IPS DF 6.9 (cell line): Measurements from ENCODE around the gene FGGY.
A peak's percentile ranks its signal among the peaks of the same experiment; 100 is the strongest.

Experiments
- DNase-seq: peaks from one replicate; pipeline ENCODE4 v3.0.0-alpha.2; 2013; ENCODE audit warnings: low read depth, low spot score
- H3K27ac ChIP-seq: one replicate; pipeline ENCODE4 v1.5.1; 2013; ENCODE audit warnings: low read length, control low read depth
- H3K27me3 ChIP-seq: 2 replicates; pipeline ENCODE4 v1.6.1; 2013; ENCODE audit warnings: mild to moderate bottlenecking, low read length; ENCODE audit not compliant: control insufficient read depth, insufficient read depth
- H3K36me3 ChIP-seq: 2 replicates; pipeline ENCODE4 v1.6.1; 2013; ENCODE audit warnings: low read length; ENCODE audit not compliant: control insufficient read depth, insufficient read depth
- H3K4me1 ChIP-seq: 2 replicates; pipeline ENCODE4 v1.6.1; 2013; ENCODE audit warnings: low read length; ENCODE audit not compliant: control insufficient read depth, insufficient read depth
- H3K4me3 ChIP-seq: 2 replicates; pipeline ENCODE4 v1.5.1; 2013; ENCODE audit warnings: mild to moderate bottlenecking, low read length
- H3K9me3 ChIP-seq: 2 replicates; pipeline ENCODE4 v1.6.1; 2013; ENCODE audit warnings: low read length, inconsistent platforms; ENCODE audit not compliant: control insufficient read depth, insufficient read depth
- WGBS: extraction: QIAGEN DNeasy Blood & Tissue Kit; methylation state at CpG from one replicate; pipeline ENCODE4 v1.1.7; 2013; ENCODE audit warnings: mixed read lengths, missing lambda C conversion rate; ENCODE audit not compliant: insufficient read length, insufficient coverage; 5-methylcytosine and 5-hydroxymethylcytosine counted together

The FGGY gene

GRCh38 chr1:59757197-59757747 is 460.4 kb downstream of the FGGY start:
- DNase-seq, result no peak
- H3K36me3 ChIP-seq, result no peaks in the 10 kb centered on the region
- H3K27me3 ChIP-seq, result no peaks in the 10 kb centered on the region
- H3K4me1 ChIP-seq, result no peaks in the 10 kb centered on the region
- no peak overlapping the region for H3K4me3 ChIP-seq
- no peaks in the 10 kb centered on the region for H3K9me3 ChIP-seq
- no peak overlapping the region for H3K27ac ChIP-seq
- no CpG with 5 or more reads among the region's 4 CpGs for WGBS

DNA sequence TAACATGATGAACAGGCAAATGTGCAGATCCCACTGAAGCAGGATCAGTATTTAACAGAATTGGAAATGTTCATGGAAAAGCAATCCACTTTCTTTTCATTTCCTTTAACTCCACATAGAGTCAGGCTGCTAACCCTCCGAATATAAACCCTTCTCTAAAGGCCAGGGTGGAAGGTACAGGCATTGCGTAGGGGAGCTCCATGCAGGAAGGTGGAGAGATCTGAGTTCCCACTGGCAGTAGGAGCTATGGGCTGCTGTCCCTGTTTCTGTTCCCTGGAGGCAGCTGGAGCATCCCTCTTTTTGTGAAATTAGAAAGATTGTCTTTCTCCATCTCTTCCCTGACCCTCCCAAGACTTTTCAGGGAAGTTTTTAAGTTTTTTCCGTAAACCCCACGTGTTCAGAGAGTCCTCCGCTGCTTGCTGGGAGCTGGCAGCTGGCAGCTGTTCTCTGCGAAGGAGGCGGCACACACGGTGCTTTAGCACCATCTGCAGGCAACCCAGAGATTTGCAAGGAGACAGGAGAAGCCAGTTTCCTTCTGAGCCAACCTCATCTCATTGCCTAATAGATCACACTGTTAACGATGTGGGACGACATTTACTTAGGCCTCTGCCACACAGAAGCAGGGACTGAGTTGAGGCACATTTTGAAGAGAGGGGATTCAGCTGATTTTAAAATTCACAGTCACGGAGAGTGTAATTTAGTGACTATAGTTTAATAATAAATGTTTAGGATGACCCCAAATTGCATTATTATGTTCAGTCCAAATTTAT is 462.4 kb downstream of the FGGY start:
- no CpG with 5 or more reads among the region's 11 CpGs for WGBS
- Histone ChIP-seq H3K27ac (no peak overlapping the region), H3K9me3 (no peaks in the 10 kb centered on the region), H3K27me3 (no peaks in the 10 kb centered on the region), H3K4me3 (no peak overlapping the region), H3K4me1 (no peaks in the 10 kb centered on the region), H3K36me3 (no peaks in the 10 kb centered on the region)
- peak; percentile 55 for DNase-seq

DNA sequence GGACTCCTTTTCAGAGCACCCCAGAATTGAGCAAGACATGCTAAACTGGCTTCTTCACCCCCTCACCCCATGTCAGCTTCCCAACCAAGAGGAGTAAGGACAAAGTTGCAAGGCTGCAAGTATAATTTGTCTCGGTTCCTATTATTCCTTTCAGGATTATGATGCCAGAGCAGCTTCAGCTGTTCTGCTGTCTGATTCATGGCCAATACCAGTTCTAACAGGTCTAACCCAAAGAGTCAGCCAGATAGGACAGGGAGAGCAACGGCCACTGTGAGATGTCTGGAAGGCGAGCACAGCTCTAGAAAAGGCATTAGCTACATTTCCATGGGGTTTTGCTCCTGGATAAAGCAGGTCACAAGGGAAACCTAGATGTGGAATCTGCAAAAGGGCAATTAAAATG is 464.5 kb downstream of the FGGY start:
- Histone ChIP-seq H3K9me3 (no peaks in the 10 kb centered on the region), H3K4me1 (peaks cover 2% of the 10 kb centered on the region; the same call in 1 of the 2 replicates), H3K4me3 (no peak overlapping the region), H3K36me3 (no peaks in the 10 kb centered on the region), H3K27me3 (no peaks in the 10 kb centered on the region), H3K27ac (no peak overlapping the region)
- DNase-seq, result no peak
- WGBS, result no CpG with 5 or more reads among the region's 3 CpGs

GRCh38 chr1:59763418-59763817 is 466.5 kb downstream of the FGGY start:
- Histone ChIP-seq H3K27me3 (no peaks in the 10 kb centered on the region), H3K9me3 (no peaks in the 10 kb centered on the region), H3K36me3 (no peaks in the 10 kb centered on the region), H3K27ac (no peak overlapping the region), H3K4me3 (no peak overlapping the region), H3K4me1 (peaks cover 3% of the 10 kb centered on the region; the same call in 1 of the 2 replicates)
- WGBS, result no CpG with 5 or more reads among the region's 2 CpGs
- DNase-seq, result no peak

DNA sequence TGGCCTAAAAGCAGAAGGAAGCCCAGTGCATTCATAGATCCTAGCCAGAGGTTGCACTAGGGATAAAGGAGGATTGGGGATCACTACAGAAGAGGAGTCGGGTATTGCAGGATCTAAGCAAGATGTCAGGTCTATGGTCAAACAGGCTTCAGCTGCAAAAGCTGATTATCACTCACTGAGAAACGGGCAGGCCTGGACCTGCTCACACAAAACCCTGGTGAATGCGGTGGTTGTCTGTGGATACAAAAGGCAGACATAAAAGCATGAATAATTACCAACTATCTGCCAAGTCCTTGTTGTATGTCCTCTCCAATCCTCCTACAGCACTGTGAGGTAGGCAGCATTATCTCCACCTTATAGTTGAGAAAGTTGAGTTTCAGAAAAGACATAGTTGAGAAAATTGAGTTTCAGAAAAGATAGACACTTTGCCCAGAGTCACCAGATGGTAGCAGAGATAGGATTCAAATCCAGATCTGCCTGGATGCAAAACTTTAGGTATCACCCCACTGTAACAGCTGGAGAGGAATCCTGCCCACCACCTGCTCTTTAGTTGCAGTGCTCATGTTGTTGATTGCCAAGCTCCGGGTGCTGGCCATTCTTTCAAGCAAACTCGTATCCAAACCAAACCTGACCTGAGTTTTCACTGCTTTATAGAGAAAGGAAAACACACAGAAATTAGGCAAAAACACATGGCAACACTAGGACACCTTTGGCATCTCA is 468.3 kb downstream of the FGGY start:
- no peak for DNase-seq
- Histone ChIP-seq H3K36me3 (no peaks in the 10 kb centered on the region), H3K4me1 (peaks cover 3% of the 10 kb centered on the region; the same call in 1 of the 2 replicates), H3K27me3 (no peaks in the 10 kb centered on the region), H3K27ac (no peak overlapping the region), H3K4me3 (no peak overlapping the region), H3K9me3 (no peaks in the 10 kb centered on the region)
- WGBS, result no CpG with 5 or more reads among the region's 5 CpGs

- H3K27me3 ChIP-seq, result no peaks in the 10 kb centered on the region
- WGBS, result no CpG with 5 or more reads among the region's 9 CpGs
- H3K27ac ChIP-seq, result no peak overlapping the region
- no peaks in the 10 kb centered on the region for H3K36me3 ChIP-seq
- peaks cover 3% of the 10 kb centered on the region; the same call in 1 of the 2 replicates for H3K4me1 ChIP-seq
- DNase-seq, result no peak
- H3K9me3 ChIP-seq, result no peaks in the 10 kb centered on the region
- no peak overlapping the region for H3K4me3 ChIP-seq
Observed at GRCh38 chr1:59766227-59766855, 469.4 kb downstream of the FGGY start.

GRCh38 chr1:59767119-59767518 is 470.2 kb downstream of the FGGY start:
- Histone ChIP-seq H3K27me3 (no peaks in the 10 kb centered on the region), H3K4me3 (no peak overlapping the region), H3K36me3 (no peaks in the 10 kb centered on the region), H3K27ac (no peak overlapping the region), H3K9me3 (no peaks in the 10 kb centered on the region), H3K4me1 (peaks cover 3% of the 10 kb centered on the region; the same call in 1 of the 2 replicates)
- no CpG with 5 or more reads among the region's 2 CpGs for WGBS
- DNase-seq, result no peak

DNA sequence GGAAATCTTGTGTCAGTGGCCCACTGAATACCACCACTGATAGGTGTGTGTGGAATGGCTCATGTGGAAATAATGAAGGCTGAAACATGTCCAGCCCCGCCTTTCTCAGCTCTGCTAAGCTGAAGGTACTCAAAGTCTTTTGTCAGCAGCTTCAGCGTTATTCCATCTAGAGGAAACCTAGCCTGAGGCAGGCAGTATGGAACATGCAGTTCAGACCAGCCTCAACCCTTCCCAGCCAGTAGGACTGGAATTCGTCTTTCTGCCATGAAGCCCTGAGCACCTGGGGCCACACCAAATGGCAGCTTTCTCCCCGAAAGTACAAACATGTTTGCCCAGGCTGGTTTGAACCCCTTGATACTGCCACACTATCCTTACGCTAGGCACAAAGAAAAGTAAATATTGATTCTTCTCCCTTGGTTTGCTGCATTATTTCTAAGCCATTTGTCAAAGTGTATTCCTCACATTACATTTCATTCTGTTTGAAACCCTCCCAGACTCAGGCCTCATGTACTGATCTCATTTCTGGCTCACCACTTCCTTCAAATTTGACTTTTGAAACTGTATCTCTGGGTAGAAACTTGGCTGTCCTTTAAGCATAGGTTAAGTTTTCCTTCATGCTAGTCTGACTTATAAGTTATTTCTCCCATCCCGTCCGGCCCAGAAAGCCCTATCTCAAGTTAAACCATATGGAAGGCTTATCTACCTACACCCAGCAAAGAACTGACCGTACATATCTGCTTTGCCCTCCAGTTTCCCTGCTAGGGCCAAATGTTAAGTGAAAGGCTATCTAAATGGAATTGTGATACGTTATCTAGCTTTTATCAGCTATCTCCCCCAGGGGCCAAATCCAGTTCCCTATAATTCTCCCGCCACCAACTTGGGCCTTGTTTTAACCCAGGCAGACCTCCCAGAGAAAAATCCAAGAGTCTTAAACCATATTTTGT is 472.2 kb downstream of the FGGY start:
- H3K27ac ChIP-seq, result no peak overlapping the region
- no peaks in the 10 kb centered on the region for H3K9me3 ChIP-seq
- WGBS, result no CpG with 5 or more reads among the region's 10 CpGs
- H3K4me3 ChIP-seq, result no peak overlapping the region
- no peaks in the 10 kb centered on the region for H3K36me3 ChIP-seq
- no peak for DNase-seq
- H3K27me3 ChIP-seq, result no peaks in the 10 kb centered on the region
- peaks cover 3% of the 10 kb centered on the region; the same call in 1 of the 2 replicates for H3K4me1 ChIP-seq

- no peak overlapping the region for H3K4me3 ChIP-seq
- H3K27me3 ChIP-seq, result no peaks in the 10 kb centered on the region
- DNase-seq, result no peak
- WGBS, result no CpG with 5 or more reads among the region's 4 CpGs
- H3K36me3 ChIP-seq, result no peaks in the 10 kb centered on the region
- H3K4me1 ChIP-seq, result peaks cover 3% of the 10 kb centered on the region; the same call in 1 of the 2 replicates
- no peak overlapping the region for H3K27ac ChIP-seq
- no peaks in the 10 kb centered on the region for H3K9me3 ChIP-seq
Observed at GRCh38 chr1:59769736-59770095, 472.8 kb downstream of the FGGY start.
